Kasumi-1 (cell line): Measurements from ENCODE around the gene ITGA7.

Experiments used
- DNase-seq, 2 experiments: peaks; one replicate each; lab custom pipeline; 2025; lab: John Stamatoyannopoulos, UW

ITGA7 gene

DNA sequence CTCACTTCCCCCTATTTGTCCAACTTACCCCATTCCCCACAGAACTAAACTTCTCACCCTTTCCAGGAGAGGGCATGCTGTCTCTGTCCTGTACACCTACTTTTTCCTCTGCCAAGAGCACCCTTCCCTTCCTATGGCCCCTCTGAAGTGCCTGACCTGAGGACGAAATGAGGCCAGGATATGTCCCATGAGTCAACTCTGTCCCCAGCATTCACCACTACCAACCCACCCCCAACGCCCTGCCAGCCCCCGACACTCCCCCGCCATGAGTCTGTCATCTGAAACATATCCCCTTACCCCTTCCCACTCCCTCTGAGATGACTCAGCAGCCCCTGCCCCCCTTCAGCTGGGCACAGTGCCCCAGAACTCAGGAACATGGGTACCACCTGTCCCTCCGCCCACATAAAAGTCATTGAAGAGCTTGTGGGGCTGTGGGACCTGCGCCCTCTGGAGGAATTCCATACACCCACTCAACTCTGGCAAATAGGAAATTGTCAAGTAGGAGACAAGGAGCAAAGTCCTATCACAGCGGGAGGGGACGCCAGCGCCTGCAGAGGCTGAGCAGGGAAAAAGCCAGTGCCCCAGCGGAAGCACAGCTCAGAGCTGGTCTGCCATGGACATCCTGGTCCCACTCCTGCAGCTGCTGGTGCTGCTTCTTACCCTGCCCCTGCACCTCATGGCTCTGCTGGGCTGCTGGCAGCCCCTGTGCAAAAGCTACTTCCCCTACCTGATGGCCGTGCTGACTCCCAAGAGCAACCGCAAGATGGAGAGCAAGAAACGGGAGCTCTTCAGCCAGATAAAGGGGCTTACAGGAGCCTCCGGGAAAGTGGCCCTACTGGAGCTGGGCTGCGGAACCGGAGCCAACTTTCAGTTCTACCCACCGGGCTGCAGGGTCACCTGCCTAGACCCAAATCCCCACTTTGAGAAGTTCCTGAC, 26.3 kb downstream of the ITGA7 start:
- peak; percentile 46 to 64 for DNase-seq

DNA sequence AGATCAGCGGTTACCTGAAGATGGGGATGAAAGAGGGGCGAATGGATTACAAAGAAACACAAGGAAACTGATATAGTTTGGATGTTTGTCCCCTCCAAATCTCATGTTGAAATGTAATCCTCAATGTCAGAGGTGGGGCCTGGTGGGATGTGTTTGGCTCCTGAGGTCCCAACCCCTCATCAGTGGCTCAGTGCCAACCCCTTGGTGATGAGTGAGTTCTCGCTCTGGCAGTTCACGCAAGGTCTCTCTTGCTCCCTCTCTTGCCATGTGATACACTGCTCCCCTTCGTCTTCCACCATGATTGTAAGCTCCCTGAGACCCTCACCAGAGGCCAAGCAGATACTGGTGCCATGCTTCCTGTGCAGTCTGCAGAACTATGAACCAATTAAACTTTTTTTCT, 28.0 kb downstream of the ITGA7 start:
- DNase-seq = no peak

DNA sequence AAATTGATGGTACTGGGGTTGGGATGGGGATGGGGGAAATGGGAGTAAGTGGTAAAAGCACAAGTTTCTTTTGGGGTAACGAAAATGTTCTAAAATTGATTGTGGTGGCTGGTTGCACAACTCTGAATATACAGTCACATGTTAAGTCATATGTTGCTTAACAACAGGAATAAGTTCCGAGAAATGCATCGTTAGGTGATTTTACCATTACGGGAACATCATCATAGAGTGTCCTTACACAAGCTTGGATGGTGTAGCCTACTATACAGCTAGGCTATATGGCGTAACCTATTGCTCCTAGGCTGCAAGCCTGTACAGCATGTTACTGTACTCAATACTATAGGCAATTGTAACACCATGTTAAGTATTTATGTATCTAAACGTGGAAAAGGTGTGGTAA, 31.0 kb downstream of the ITGA7 start:
- no peak for DNase-seq

DNA sequence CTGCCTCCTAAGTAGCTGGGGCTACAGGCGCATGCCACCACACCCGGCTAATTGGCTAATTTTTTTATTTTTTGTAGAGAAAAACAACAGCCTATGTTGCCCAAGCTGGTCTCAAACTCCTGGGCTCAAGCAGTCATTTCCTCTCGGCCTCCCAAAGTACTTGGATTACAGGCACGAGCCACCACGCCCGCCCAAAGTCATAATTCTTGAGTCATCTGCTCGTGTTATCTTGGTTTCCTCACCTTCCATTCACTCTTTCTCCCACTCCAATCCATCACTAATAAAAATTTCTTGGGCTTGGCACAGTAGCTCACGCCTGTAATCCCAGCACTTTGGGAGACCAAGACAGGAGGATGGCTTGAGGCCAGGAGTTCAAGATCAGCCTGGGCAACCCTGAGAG, 32.0 kb downstream of the ITGA7 start:
- no peak for DNase-seq

DNA sequence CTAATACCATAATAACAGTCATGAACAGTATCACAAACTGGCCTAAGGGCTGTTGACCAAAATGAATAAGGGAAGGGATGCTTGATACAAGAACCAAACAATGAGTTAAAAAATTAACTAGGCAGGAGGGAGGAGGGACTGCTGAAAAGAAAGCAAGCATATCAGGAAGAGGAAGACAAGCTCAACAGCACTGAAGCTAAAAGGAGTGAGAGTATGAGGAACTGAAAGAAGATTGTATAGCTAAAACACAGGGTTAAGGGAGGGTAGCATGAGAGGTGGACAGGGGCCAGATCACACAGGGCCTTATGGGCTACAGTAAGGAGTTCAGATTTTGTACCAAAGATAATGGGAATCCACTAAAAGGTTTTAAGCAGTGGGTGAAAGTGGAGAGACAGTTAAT, 34.1 kb downstream of the ITGA7 start:
- DNase-seq = no peak

DNA sequence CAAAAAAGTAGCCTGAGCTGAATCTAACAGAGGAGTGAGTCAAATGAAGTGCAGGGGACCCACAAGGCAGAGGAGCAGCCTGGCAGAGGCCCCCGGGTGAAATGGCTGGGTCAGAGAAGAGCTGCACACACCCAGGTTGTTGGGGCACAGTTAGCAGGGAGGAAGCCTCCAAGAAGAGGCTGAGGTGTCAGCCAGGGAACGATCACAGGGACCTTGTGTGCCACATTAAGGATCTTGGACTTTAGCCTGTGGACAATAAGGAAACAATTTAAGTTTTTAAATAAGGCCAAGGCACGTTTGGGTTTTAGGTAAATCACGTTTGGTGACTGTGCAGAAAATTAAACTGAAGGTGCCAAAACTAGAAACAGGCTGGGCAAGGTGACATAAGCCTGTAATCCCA, 36.0 kb downstream of the ITGA7 start:
- no peak for DNase-seq

DNA sequence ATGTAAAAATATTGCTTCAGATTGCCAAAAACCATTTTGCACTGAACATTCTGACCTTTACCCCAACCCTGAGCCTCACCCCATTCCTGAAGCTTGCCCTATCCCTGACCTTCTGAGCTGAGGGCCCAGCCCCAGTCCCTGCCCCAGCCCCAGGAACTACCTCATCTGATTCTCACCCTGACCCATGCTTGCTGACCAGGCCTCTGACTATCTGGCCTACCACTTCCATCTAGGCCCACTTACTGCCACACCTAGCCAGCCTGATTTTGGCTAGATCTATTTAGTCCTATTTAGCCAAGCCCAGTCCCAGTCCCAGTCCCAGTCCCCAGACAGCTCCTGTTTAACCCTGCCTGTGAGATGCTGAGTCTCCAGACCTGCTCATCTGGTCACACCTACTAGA, 37.4 kb downstream of the ITGA7 start:
- no peak for DNase-seq

DNA sequence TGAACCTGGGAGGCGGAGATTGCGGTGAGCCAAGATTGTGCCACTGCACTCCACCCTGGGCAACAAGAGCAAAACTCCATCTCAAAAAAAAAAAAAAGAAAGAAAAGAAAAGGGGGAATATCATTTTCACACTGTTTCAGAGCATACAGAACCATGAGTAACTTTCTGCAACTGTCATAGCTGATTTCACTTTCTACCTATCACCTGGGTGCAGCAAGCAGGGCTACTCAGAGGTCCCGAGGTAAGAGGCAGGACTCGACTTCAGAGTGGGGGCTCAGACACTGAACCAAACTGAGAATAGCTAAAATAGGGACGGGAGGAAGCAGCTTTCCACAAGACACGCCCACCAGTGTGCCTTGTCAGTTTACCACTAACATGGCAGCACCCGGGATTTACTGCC, 41.2 kb downstream of the ITGA7 start:
- DNase-seq = no peak

DNA sequence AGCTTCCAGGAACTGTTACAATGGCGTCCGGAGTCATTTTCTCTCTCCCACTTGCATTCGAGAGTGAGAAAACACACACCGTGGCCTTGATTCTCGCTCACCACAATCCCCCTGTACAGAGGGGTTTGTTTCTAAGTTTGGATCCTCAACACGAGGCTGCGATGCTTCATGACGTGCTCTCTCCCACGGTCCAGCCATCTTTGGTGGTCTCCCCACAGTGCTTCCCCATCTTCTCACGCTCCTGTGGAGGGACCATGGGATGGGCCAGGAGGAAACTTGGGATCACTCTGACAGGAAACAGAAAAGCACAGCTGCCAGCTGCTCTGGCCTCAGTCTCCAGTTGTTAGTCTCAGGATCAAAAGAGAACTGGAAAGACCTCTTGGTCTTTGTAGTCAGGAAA, 42.9 kb downstream of the ITGA7 start:
- DNase-seq = no peak

DNA sequence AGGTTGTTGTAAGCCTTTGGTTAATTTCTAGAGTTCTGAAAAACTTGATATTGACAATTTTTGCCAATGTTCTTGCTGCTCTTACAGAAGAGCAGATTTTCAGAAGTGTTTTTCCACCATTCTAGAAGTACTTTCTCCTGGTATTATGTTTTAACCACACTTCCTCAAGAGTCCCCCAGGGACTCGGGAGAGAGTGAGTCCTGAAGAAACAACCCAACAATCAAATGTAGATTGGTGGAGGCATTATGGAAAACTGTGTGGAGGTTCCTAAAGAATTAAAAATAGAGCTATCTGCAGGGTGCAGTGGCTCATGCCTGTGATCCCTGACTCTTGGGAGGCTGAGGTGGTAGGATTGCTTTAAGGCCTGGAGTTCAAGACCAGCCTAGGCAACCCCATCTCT, 44.3 kb downstream of the ITGA7 start:
- DNase-seq = no peak

DNA sequence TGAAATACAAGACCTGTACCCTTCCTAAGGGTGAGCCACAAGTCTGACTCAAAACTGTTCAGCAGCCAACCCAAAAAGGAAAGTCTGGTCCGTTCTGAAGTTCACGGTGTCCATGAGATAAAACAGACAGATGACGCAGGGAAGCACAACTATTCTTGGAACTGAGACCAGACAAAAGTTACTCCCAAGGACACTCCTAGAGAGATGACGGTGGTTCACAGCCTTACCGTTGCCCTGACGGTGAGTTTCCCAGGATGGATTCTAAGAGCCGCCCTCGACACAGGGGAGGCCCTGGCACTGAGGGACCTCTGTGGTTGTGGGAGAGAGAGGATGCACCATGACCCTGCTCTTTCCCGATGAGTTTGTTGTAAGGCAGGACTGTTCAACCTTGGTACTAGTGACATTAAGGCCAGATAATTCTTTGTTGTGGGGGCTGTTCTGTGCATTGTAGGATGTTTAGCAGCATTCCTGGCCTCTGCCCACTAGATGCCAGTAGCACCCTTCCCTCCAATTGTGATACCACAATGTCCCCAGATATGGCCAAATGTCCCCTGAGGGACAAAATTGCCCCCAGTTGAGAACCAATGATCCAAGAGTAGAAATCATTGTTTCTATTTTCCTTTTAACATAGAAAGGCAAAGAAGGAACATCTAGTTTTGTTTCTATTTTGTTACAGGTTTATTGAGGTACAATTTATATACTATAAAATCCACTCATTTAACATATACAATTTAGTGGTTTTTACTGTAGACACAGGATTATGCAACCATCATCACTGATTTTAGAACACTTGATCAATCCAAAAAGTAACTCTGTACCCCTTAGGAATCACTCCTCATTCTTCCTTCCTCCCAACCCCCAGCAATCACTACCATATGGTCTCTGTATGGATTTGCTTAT, 48.0 kb downstream of the ITGA7 start:
- DNase-seq = no peak

DNA sequence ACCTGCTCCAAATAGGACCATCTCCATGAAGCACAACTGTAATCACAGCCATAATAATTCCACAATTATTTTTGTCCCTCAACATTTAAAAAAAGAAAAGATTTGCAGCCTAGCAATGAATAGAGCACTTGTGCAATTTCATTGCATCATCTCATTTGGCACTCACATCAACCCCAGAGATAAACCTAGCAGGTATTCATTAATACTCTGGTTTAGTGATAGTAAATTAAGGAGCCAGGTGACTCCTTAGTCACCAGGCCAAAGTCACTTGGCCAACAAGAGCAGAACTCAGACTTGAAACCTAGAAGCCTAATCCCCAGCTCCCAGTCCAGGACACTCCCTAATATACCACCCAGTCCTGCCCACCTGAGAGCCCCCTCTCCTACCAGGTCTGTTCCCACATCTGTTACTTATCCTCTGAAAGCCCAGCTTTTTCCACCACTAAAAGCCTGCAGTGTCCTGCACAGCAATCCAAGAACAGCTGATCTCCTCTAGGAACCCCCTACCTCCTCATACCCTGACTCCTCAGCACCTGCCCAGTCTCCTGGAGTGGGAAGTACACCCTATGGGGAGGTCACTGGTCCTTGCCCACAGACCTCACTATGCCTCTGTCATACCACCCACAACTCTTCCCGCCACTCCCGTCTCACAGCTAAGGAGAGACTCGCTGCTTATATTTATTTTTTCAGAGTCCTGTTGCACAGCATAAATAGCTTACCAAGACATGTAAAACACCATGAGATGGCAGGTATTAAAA, 48.9 kb downstream of the ITGA7 start:
- no peak for DNase-seq

DNA sequence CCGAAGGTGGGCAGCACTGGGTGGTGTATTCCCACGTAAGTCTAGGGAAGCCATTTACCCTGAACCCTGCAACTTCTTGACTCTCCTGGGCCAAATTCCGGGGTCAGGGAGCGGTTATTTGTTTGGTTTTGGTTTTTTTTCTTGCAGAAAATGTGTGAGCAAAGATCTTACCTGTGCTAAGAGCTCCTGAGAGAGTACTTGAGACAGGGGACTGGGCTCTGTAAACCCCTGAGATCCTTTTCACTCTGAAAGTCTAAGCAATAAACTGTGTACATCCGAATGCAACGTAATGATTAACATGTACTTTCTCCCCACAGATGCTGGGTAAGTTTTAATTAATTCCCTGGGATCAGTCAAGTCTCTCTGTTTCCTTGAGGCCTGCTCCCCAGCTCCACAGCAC, 49.5 kb downstream of the ITGA7 start:
- no peak for DNase-seq

DNA sequence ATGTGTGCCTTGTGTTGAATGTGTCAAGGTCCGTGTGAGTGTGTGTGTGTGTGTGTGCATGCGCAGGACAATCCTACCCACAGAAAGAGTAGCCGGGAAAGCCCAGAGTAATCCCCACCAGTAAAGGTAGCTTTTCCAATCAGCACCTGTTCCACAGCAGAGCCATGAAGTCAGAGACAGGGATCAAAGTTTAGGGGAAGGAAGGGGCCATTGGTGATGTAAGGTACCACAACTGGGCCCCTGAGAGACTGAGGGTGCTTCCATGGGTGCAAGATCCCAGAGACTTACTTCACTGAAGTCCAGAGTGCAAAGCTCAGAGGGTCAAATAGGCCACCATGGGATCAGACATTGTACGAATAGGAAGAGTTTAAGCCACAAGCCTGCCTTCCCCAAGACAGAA, 50.5 kb downstream of the ITGA7 start:
- DNase-seq = no peak

DNA sequence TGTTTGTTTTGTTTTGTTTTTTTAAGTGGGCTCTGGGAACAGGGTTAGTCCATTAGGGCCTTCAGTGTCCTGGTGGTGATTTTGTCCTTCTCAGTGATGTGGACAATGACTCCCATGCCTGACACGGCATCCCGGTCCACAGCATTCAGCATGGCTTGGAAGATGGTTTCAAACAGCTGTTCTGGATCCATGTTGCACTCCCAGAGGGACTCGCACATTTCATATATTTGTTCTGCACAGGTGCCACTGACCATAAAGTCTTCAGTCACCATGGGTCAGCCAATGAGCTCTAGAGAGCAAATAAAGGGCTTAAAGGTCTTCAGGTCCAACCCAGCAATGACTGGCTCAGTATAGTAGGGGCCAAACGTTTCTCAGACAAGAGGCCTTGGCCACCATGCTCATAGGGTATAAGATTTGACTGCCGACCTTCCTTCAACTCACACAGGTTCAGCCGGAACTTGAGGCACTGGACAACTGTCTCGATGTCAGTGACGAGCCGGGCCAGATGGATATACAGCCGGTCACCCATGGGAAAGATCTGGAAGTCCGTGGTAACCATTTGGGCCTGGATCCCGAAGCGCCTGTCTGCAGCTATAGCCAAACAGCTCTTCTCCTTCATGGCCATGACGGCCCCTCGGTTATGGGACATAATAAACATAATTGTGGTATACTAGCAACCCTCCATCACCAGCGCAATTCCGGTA, 53.0 kb downstream of the ITGA7 start:
- DNase-seq = no peak

DNA sequence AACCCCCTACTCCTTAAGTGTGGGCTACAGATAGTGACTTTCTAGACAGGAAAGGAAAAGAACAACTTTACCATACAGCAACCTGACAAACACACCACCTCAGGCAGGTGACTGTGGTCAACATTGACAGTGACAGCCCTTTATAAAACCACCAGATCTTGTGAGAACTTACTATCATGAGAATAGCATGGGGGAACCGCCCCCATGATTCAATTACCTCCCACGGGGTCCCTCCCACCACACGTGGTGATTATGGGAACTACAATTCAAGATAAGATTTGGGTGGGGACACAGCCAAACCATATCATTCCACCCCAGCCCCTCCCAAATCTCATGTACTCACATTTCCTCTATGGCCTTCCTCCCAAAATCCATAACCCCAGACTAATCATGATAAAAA, 54.7 kb downstream of the ITGA7 start:
- DNase-seq = no peak

DNA sequence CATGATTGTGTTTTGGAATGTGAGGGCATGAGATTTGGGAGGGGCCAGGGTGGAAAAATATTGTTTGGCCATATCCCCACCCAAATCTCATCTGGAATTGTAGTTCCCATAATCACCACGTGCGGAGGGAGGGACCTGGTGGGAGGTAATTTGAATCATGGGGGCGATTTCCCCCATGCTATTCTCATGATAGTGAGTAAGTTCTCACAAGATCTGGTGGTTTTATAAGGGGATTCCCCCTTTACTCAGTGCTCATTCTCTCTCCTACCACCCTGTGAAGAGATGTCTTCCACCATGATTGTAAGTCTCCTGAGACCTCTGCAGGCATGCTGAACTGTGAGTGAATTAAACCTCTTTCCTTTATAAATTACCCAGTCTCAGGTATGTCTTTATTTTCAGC, 55.4 kb downstream of the ITGA7 start:
- DNase-seq = no peak

DNA sequence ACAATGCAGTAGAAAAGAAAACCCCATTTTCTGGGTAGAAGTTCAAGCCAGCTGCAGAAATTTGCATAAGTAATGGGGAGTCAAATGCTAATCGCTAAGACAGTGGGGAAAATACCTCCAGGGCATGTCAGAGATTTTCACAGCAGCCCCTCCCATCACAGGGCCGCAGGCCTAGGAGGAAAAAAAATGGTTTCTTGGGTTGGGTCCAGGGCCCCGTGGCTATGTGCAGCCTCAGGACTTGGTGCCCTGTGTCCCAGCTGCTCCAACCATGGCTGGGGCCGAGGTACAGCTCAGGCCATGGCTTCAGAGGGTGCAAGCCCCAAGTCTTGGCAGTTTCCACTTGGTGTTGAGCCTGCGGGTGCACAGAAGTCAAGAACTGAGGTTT, 56.4 kb downstream of the ITGA7 start:
- no peak for DNase-seq

DNA sequence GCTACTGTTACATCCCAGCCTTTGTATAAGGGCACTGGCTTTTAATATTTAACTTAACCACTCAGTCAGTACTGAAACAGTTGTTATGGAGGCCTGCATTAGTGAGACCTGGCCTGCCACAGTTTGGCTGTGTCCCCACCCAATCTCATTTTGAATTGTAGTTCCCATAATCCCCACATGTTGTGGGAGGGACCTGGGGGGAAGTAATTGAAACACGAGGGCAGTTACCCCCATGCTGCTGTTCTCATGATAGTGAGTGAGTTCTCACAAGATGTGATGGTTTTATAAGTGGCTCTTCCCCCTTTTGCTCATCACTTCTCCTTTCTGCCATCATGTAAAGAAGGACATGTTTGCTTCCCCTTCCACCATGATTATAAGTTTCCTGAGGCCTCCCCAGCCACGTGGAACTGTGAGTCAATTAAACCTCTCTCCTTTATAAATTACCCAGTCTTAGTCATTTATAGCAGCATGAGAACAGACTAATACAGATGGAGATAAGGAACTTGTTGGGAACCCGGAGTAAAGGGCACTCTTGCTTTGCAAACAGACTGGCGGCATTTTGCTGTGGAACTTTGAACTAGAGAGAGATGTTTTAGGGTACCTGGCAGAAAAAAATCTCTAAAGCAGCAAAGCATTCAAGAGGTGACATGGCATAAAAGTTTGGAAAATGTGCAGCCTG, 56.9 kb downstream of the ITGA7 start:
- peak; percentile 9 to 25 for DNase-seq

DNA sequence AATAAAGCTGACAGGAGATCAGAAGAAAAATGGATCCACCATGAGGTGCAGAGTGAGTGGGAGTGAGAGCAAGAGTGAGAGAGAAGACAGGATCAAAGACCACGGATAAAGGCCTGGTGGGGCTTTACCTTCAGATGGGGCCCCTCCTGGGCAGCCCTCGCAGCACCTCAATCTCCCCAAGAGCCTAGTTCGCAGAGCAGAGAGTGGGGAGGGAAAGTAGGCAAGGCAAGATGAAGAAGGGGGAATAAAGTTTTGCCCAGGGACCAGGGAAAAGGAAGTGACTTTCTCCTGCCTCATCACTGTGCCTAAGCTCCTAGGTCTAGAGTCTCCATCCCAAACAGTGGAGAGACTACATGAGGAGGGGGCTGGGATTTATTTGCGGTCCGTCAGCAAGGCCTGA, 60.7 kb downstream of the ITGA7 start:
- no peak for DNase-seq

DNA sequence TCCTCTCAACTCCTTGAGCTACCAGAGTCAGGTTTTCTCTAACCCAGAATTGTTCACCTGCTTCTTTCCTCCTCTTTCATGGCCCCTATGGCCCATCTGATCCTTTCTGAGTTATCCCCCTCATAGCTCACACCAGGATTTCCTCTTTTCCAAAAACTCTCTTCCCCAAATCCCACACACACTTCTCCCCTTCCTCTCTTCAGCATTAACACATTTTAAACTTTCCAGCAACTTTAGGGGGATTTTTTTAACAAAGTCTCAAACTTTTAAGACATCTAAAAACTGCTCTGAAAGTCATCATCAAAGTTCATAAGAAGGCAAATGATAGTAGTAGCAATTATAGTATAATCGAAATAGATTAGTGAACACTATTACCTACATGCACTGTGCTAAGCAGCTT, 63.1 kb downstream of the ITGA7 start:
- no peak for DNase-seq
